GM10266 (cell line): ENCODE results near the gene ITGB2.

ENCODE experiments used
- DNase-seq: peaks from one replicate; pipeline ENCODE4 v3.0.0; 2012; ENCODE audit errors: extremely low spot score
- CTCF ChIP-seq: IDR thresholded peaks from 2 replicates; pipeline ENCODE4 v1.5.1; 2012; ENCODE audit warnings: mild to moderate bottlenecking, low read depth; ENCODE audit not compliant: control insufficient read depth, insufficient read depth; ENCODE audit errors: missing control alignments

Gene ITGB2

GRCh38 chr21:44840771-44841170, 79.9 kb downstream of the ITGB2 start:
- DNase-seq, result no peak
- no peak for TF ChIP-seq CTCF

- DNase-seq, result no peak
- no peak for TF ChIP-seq CTCF
These were observed 81.7 kb downstream of the ITGB2 start for GRCh38 chr21:44838951-44839350.

- no peak for TF ChIP-seq CTCF
- DNase-seq, result no peak
These were observed 82.4 kb downstream of the ITGB2 start for GRCh38 chr21:44838039-44838895.

GRCh38 chr21:44837537-44837936, 83.2 kb downstream of the ITGB2 start:
- no peak for DNase-seq
- TF ChIP-seq CTCF, result no peak

GRCh38 chr21:44836666-44837471, 83.8 kb downstream of the ITGB2 start:
- DNase-seq, result no peak
- no peak for TF ChIP-seq CTCF

GRCh38 chr21:44836349-44836665, 84.4 kb downstream of the ITGB2 start:
- TF ChIP-seq CTCF, result no peak
- DNase-seq, result no peak
